Type B pancreatic cell (in vitro differentiated cells): ENCODE data around the gene CCDC8. TPM values are rescaled to one million over a fixed set of nuclear protein-coding genes. Genes with fewer than 3 reads are reported as not detected.

Source experiments
- DNase-seq: peaks from one replicate; pipeline ENCODE4 v3.0.0; 2021; ENCODE audit warnings: mixed read lengths; ENCODE audit not compliant: unreplicated experiment; ENCODE audit errors: extremely low spot score
- H3K27ac Mint-ChIP-seq: 2 replicates; pipeline ENCODE4 v1.8.0; 2021; ENCODE audit warnings: mild to moderate bottlenecking, mixed read lengths
- H3K27me3 Mint-ChIP-seq: 2 replicates; pipeline ENCODE4 v1.8.0; 2021; ENCODE audit warnings: mixed read lengths
- H3K36me3 Mint-ChIP-seq: 2 replicates; pipeline ENCODE4 v1.8.0; 2021; ENCODE audit warnings: mixed read lengths
- H3K4me1 Mint-ChIP-seq: one replicate; pipeline ENCODE4 v1.8.0; 2021; ENCODE audit warnings: mixed read lengths; ENCODE audit not compliant: unreplicated experiment
- H3K4me3 Mint-ChIP-seq: 2 replicates; pipeline ENCODE4 v1.8.0; 2021; ENCODE audit warnings: mild to moderate bottlenecking, mixed read lengths
- H3K9me3 Mint-ChIP-seq: 2 replicates; pipeline ENCODE4 v1.8.0; 2021; ENCODE audit warnings: mixed read lengths
- long read RNA-seq: library from polyadenylated mRNA; unstranded; transcript quantifications from one replicate; pipeline ENCODE4 v2.0.0, GENCODE V29; 2020
- total RNA-seq: library from RNA; stranded (reverse); gene quantifications from 2 replicates; pipeline ENCODE4 v1.2.1, GENCODE V29; 2021; ENCODE audit warnings: low replicate concordance
- TF ChIP-seq, protein P1 (sequence below): fragments of 200-600 bp; sonication (generic); conservative IDR thresholded peaks from 2 replicates; pipeline ENCODE4 v1.5.0; 2021; ENCODE audit warnings: antibody characterized with exemption, mild to moderate bottlenecking

The CCDC8 gene
- total RNA-seq: 22.1 and 29.3 TPM in 2 replicates
- long read RNA-seq, partial matches to known transcripts: 0 of 2 reads
- long read RNA-seq, other reads (novel, unspliced or antisense): 1 of 2 reads

- TF ChIP-seq, protein P1, sequence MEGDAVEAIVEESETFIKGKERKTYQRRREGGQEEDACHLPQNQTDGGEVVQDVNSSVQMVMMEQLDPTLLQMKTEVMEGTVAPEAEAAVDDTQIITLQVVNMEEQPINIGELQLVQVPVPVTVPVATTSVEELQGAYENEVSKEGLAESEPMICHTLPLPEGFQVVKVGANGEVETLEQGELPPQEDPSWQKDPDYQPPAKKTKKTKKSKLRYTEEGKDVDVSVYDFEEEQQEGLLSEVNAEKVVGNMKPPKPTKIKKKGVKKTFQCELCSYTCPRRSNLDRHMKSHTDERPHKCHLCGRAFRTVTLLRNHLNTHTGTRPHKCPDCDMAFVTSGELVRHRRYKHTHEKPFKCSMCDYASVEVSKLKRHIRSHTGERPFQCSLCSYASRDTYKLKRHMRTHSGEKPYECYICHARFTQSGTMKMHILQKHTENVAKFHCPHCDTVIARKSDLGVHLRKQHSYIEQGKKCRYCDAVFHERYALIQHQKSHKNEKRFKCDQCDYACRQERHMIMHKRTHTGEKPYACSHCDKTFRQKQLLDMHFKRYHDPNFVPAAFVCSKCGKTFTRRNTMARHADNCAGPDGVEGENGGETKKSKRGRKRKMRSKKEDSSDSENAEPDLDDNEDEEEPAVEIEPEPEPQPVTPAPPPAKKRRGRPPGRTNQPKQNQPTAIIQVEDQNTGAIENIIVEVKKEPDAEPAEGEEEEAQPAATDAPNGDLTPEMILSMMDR: no peak
- Mint-ChIP-seq H3K27me3 (peaks cover 2% of the 10 kb centered on the region), H3K9me3 (no peaks in the 10 kb centered on the region), H3K4me1 (peaks cover 34% of the 10 kb centered on the region), H3K27ac (peak within 1 kb of the TSS; percentile 83), H3K36me3 (peaks cover 9% of the 10 kb centered on the region), H3K4me3 (peak within 1 kb of the TSS; percentile 97)
- peak; percentile 89 for DNase-seq
Observed at GRCh38 chr19:46413262-46414031, at the start of gene CCDC8. CCDC8 (minus strand) TSS chr19:46413564; CDS start chr19:46412810, 754 bp downstream.

DNA sequence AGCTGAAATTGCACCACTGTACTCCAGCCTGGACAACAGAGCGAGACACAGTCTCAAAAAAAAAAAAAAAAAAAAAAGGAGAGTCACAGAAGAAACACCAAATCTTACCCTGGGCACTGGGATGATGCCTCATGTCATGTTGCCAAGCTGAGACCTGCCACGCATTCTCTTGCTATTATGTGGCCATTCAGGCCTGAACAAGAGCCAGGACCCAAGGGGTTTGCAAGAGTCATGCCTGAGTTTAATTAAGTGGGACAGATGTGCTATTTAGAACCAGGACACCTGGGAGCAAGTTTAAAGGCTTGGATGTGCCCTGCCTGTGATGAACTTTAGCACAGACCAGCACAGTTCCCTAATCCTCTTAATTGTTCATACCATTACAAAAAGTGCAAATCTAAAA, 48.2 kb upstream of the CCDC8 start:
- DNase-seq: no peak
- Mint-ChIP-seq H3K4me1 (no peaks in the 10 kb centered on the region), H3K36me3 (peaks cover 3% of the 10 kb centered on the region), H3K4me3 (no peak overlapping the region), H3K27ac (no peak overlapping the region), H3K9me3 (no peaks in the 10 kb centered on the region), H3K27me3 (no peaks in the 10 kb centered on the region)
- TF ChIP-seq, protein P1: no peak

GRCh38 chr19:46460981-46461380, 47.6 kb upstream of the CCDC8 start:
- Mint-ChIP-seq H3K27me3 (no peaks in the 10 kb centered on the region), H3K9me3 (no peaks in the 10 kb centered on the region), H3K4me1 (peaks cover 5% of the 10 kb centered on the region), H3K36me3 (peaks cover 3% of the 10 kb centered on the region), H3K27ac (no peak overlapping the region), H3K4me3 (no peak overlapping the region)
- TF ChIP-seq, protein P1: no peak
- DNase-seq: no peak

- H3K9me3 Mint-ChIP-seq: no peaks in the 10 kb centered on the region
- H3K27me3 Mint-ChIP-seq: no peaks in the 10 kb centered on the region
- H3K27ac Mint-ChIP-seq: no peak overlapping the region
- DNase-seq: no peak
- TF ChIP-seq, protein P1: no peak
- H3K4me1 Mint-ChIP-seq: peaks cover 5% of the 10 kb centered on the region
- H3K36me3 Mint-ChIP-seq: peaks cover under 1% of the 10 kb centered on the region
- no peak overlapping the region for H3K4me3 Mint-ChIP-seq
Observed at GRCh38 chr19:46460055-46460454, 46.7 kb upstream of the CCDC8 start.

DNA sequence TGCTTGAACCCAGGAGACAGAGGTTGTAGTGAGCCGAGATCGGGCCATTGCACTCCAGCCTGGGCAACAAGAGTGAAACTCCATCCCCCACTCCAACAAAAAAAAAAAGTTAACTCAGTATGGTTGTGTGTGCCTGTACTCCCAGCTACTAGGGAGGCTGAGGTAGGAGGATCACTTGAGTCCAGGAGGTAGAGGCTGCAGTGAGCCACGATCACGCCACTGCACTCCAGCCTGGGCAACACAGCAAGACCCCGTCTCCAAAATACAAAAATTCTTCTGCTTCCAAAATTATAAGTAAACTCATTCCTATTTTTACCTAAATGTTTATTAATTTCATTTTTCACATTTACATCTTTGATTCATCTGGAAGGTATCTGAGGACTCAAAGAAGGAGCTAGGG, 43.6 kb upstream of the CCDC8 start:
- Mint-ChIP-seq H3K27me3 (no peaks in the 10 kb centered on the region), H3K27ac (no peak overlapping the region), H3K4me1 (peaks cover 5% of the 10 kb centered on the region), H3K36me3 (no peaks in the 10 kb centered on the region), H3K9me3 (no peaks in the 10 kb centered on the region), H3K4me3 (no peak overlapping the region)
- DNase-seq: no peak
- TF ChIP-seq, protein P1: no peak
